Breast epithelium (tissue), 4 donors: ENCODE data around the gene XG. TPM values are rescaled to one million over a fixed set of nuclear protein-coding genes. Genes with fewer than 3 reads are reported as not detected.

ENCODE experiments used
- DNase-seq, 2 donors: peaks; one replicate each; pipeline ENCODE4 v3.0.0-alpha.2; 2019; ENCODE audit warnings: low spot score in 2 of 2
- H3K27ac ChIP-seq, 2 donors: fragments of 200-600 bp; sonication (generic) in 1 of 2; one replicate each; pipeline ENCODE4 v1.5.1; 2016 to 2019; ENCODE audit warnings: mild to moderate bottlenecking in 1 of 2
- H3K27me3 ChIP-seq, 2 donors: fragments of 200-600 bp; sonication (generic) in 1 of 2; one replicate each; pipeline versions ENCODE4 v1.5.1 to v1.6.0; 2017 to 2019; ENCODE audit warnings: control low read depth in 1 of 2, mild to moderate bottlenecking in 1 of 2
- H3K36me3 ChIP-seq: fragments of 200-600 bp; one replicate; pipeline ENCODE4 v1.5.1; 2019
- H3K4me1 ChIP-seq, 2 donors: fragments of 200-600 bp; sonication (generic); one replicate each; pipeline ENCODE4 v1.5.1; 2016 to 2019; ENCODE audit warnings: control low read depth in 1 of 2
- H3K4me3 ChIP-seq, 3 donors: fragments of 200-600 bp; sonication (generic); 1 replicate in 2 of 3; 2 replicates in 1 of 3; pipeline ENCODE4 v1.5.1; 2016 to 2019; ENCODE audit warnings: mild to moderate bottlenecking in 3 of 3, moderate library complexity in 2 of 3
- H3K9me3 ChIP-seq, 2 donors: fragments of 200-600 bp; sonication (generic) in 1 of 2; one replicate each; pipeline ENCODE4 v1.5.1; 2016 to 2019; ENCODE audit warnings: control low read depth in 1 of 2
- POLR2A ChIP-seq: fragments of 450-650 bp; IDR thresholded peaks from one replicate; pipeline ENCODE4 v1.6.1; 2016; ENCODE audit warnings: antibody characterized with exemption, mild to moderate bottlenecking, moderate library complexity
- POLR2AphosphoS5 ChIP-seq, 3 donors: sonication (generic); formaldehyde crosslinking; IDR thresholded peaks; one replicate each; pipeline ENCODE4 v1.6.1; 2017; ENCODE audit warnings: antibody characterized with exemption in 3 of 3
- intact Hi-C: fragments of 100-400 bp; cut with DNase I; formaldehyde crosslinking; loops from one replicate; pipeline ENCODE4 v1.15.1; 2023; ENCODE audit warnings: low total_unique reads
- total RNA-seq, 3 donors: library from RNA; depleted of rRNA; stranded (reverse); fragments of >200 nt; gene quantifications; one replicate each; pipeline ENCODE4 v1.1.0, GENCODE V29; 2016
- TF ChIP-seq, protein P1 (sequence below), 3 donors: fragments of 450-650 bp; IDR thresholded peaks; one replicate each; pipeline ENCODE4 v1.5.1; 2016 to 2017; ENCODE audit warnings: antibody characterized with exemption in 3 of 3, mild to moderate bottlenecking in 3 of 3, moderate library complexity in 3 of 3

Gene XG
- total RNA-seq, 3 donors from 2014 or later: 0.59 to 14.4 (median 2.6) TPM

- intact Hi-C loops: no loop called here
- H3K27ac ChIP-seq: no peak overlapping the region
- peaks cover 0 to 5% of the 10 kb centered on the region in 2 donors for H3K27me3 ChIP-seq
- H3K4me1 ChIP-seq: no peaks in the 10 kb centered on the region
- no peak overlapping the region for H3K4me3 ChIP-seq
- DNase-seq: no peak
- H3K9me3 ChIP-seq: no peaks in the 10 kb centered on the region
- no peaks in the 10 kb centered on the region for H3K36me3 ChIP-seq
- TF ChIP-seq POLR2A (no peak), POLR2AphosphoS5 (IDR thresholded peaks at IDR 0.05) (no peak)
- TF ChIP-seq, protein P1, sequence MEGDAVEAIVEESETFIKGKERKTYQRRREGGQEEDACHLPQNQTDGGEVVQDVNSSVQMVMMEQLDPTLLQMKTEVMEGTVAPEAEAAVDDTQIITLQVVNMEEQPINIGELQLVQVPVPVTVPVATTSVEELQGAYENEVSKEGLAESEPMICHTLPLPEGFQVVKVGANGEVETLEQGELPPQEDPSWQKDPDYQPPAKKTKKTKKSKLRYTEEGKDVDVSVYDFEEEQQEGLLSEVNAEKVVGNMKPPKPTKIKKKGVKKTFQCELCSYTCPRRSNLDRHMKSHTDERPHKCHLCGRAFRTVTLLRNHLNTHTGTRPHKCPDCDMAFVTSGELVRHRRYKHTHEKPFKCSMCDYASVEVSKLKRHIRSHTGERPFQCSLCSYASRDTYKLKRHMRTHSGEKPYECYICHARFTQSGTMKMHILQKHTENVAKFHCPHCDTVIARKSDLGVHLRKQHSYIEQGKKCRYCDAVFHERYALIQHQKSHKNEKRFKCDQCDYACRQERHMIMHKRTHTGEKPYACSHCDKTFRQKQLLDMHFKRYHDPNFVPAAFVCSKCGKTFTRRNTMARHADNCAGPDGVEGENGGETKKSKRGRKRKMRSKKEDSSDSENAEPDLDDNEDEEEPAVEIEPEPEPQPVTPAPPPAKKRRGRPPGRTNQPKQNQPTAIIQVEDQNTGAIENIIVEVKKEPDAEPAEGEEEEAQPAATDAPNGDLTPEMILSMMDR (IDR thresholded peaks at IDR 0.05): no peak
Measured at GRCh38 chrX:2862404-2862803, 110.6 kb downstream of the XG start.

- TF ChIP-seq POLR2A: no peak
- TF ChIP-seq, protein P1 (IDR thresholded peaks at IDR 0.05): no peak
- no peak for TF ChIP-seq POLR2AphosphoS5 (IDR thresholded peaks at IDR 0.05)
- no peaks in the 10 kb centered on the region for H3K9me3 ChIP-seq
- no peaks in the 10 kb centered on the region for H3K36me3 ChIP-seq
- no peak overlapping the region for H3K4me3 ChIP-seq
- no peak for DNase-seq
- intact Hi-C loops: no loop called here
- H3K27me3 ChIP-seq: peaks cover 0 to 5% of the 10 kb centered on the region in 2 donors
- H3K27ac ChIP-seq: no peak overlapping the region
- H3K4me1 ChIP-seq: no peaks in the 10 kb centered on the region
Measured at GRCh38 chrX:2863646-2864045, 111.8 kb downstream of the XG start.

Other genes starting within 250 kb of the XG start
- 100 to 1,000 TPM in 2 of 3 donors, 10 to 100 TPM in 1; 96.3 to 536 (median 142) TPM for gene CD99, start 60.7 kb upstream of the XG start, total RNA-seq
- 10 to 100 TPM; 23.1 to 84.7 (median 40.6) TPM for gene GYG2, start 76.9 kb downstream of the XG start, total RNA-seq
- 10 to 100 TPM; 28.0 to 83.3 (median 47.2) TPM for gene ARSD, start 177.3 kb downstream of the XG start, total RNA-seq